Activated B cell treated with CpG ODN at 0.5 μM for 24 hours (primary cell): Measurements from ENCODE around the gene IGF1. TPM values are rescaled to one million over a fixed set of nuclear protein-coding genes. Genes with fewer than 3 reads are reported as not detected.

Experiments used
- ATAC-seq: fragments of 200-7000 bp; cut with Tn5 transposase; one replicate; pipeline ENCODE4 v1.10.0; 2021; ENCODE audit warnings: low read depth, mild to moderate bottlenecking, moderate library complexity
- CTCF ChIA-PET: fragments of 350-600 bp; sonication (Branson Sonifier 250); formaldehyde crosslinking; loops from one replicate; lab custom pipeline; 2021; ENCODE audit warnings: antibody characterized with exemption; lab: Charles Lee
- POLR2A ChIA-PET: fragments of 350-600 bp; sonication (Branson Sonifier 250); formaldehyde crosslinking; loops from one replicate; lab custom pipeline; 2021; ENCODE audit warnings: antibody characterized with exemption; lab: Charles Lee
- DNase-seq: peaks from one replicate; pipeline ENCODE4 v3.0.0; 2022
- H3K27ac Mint-ChIP-seq: one replicate; pipeline ENCODE4 v1.8.0; 2020; ENCODE audit warnings: mixed read lengths
- H3K27me3 Mint-ChIP-seq: one replicate; pipeline ENCODE4 v1.8.0; 2021; ENCODE audit warnings: mixed read lengths
- H3K36me3 Mint-ChIP-seq: one replicate; pipeline ENCODE4 v1.8.0; 2021; ENCODE audit warnings: low read depth, mixed read lengths
- H3K4me1 Mint-ChIP-seq: one replicate; pipeline ENCODE4 v1.8.0; 2021; ENCODE audit warnings: mixed read lengths
- H3K4me3 Mint-ChIP-seq: one replicate; pipeline ENCODE4 v1.8.0; 2020; ENCODE audit warnings: mild to moderate bottlenecking, mixed read lengths
- H3K9me3 Mint-ChIP-seq: one replicate; pipeline ENCODE4 v1.8.0; 2020; ENCODE audit warnings: mixed read lengths
- intact Hi-C: fragments of 100-400 bp; cut with micrococcal nuclease; formaldehyde crosslinking; loops from one replicate; pipeline ENCODE4 v1.15.1; 2024
- total RNA-seq: library from RNA; stranded (reverse); gene quantifications from 2 replicates; pipeline ENCODE4 v1.2.3, GENCODE V29; 2022
- TF ChIP-seq, protein P1 (sequence below): fragments of 200-600 bp; IDR thresholded peaks from one replicate; pipeline ENCODE4 v1.8.0; 2022; ENCODE audit warnings: antibody characterized with exemption, mild to moderate bottlenecking

The IGF1 gene
- total RNA-seq, 1 donor from 2014 or later = not detected

DNA sequence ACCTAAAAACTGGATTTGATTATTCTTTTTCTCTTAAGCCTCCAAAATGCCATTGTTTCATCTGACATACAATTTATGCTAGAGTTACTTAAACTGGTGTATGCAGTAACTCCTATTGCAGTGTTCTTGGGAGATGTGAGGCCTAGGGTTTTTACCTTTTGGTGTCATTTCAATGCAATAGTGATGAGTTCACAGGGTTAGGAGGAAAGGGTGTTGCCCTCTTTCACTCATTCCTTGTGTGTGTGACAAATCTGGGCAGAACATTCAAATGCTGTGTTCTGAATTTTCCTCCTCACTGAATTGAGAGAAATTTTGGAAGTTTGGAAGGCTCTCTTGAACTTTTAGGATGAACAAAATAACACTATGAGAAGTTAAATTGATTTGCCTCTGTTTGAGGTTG, 69.9 kb downstream of the IGF1 start:
- ATAC-seq (no peak), DNase-seq (no peak)
- H3K4me1 Mint-ChIP-seq = no peaks in the 10 kb centered on the region
- intact Hi-C loops = no loop called here
- no peaks in the 10 kb centered on the region for H3K36me3 Mint-ChIP-seq
- no peaks in the 10 kb centered on the region for H3K9me3 Mint-ChIP-seq
- H3K27me3 Mint-ChIP-seq = peaks cover 11% of the 10 kb centered on the region
- ChIA-PET POLR2A (no interaction called here), CTCF (no interaction called here)
- H3K4me3 Mint-ChIP-seq = no peak overlapping the region
- no peak overlapping the region for H3K27ac Mint-ChIP-seq
- TF ChIP-seq, protein P1, sequence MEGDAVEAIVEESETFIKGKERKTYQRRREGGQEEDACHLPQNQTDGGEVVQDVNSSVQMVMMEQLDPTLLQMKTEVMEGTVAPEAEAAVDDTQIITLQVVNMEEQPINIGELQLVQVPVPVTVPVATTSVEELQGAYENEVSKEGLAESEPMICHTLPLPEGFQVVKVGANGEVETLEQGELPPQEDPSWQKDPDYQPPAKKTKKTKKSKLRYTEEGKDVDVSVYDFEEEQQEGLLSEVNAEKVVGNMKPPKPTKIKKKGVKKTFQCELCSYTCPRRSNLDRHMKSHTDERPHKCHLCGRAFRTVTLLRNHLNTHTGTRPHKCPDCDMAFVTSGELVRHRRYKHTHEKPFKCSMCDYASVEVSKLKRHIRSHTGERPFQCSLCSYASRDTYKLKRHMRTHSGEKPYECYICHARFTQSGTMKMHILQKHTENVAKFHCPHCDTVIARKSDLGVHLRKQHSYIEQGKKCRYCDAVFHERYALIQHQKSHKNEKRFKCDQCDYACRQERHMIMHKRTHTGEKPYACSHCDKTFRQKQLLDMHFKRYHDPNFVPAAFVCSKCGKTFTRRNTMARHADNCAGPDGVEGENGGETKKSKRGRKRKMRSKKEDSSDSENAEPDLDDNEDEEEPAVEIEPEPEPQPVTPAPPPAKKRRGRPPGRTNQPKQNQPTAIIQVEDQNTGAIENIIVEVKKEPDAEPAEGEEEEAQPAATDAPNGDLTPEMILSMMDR = no peak

DNA sequence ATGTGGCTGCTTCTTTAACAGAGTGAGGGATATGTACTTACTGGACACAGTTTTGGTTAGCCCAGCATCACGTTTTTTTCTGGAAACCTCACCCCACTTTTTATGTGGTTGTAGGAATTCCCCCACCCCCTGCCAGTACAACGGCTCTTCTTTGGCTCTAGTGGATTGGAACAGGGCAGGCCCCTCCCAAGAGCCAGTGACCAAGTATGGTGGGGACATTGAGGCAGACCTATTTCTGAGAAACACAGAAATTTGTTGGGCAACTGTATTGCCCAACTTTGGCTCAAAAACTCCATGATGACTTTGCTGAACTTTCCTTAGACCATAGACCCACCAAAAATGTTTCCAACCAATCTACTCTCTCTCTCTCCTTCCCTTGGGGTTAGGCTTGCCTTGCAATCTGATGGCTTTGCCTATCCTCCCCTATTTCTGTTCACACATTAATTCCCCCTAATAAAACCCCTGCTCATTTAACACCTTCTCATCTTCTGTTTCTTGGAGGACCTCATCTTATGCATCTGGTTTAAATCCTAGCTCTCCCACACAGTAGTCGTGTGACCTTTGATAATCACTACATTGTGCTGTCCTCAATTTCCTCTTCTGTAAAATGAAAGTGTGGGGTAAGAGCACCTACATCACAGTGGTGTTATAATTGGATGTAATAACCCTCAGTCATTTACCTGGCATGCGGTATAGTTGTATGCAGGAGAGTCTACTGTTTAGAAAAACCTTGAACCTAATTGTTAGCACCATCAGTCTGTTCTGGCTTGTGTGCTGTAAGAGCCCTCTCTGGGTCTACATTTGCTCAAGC, 71.7 kb downstream of the IGF1 start:
- H3K36me3 Mint-ChIP-seq = no peaks in the 10 kb centered on the region

DNA sequence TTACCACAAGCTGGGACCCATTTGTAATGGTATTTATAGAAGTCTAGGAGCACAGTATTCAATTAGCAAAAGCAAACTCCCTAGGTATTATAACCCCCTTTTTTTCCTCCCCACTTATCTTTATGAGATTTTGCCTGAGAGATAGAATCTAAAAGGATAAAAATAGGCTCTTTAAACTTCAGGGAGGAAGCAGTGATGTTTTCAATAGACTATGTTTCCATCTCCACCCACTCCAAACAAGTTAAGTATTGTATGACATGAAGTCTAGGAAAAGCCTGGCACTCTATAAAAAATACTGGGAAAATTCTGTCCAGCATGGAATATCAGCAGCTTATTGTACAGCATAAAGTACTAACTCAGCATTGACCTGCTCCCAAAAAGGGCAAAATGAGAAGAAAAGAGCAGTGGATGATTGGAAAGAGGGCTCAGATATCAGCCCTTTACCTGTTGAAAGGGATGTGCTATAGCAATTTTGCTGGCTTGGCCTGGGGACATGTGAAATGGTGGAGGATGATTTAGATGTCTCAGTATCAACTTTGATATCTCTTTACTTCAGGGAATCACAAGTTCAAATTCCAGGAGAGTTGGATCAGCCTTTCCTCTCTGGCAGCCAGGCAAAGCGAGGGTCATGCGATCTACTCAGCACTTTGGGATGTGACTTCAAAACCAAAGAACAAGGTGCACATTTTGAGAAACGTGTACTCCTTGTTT, 72.4 kb downstream of the IGF1 start:
- H3K4me1 Mint-ChIP-seq = no peaks in the 10 kb centered on the region

More for the DNA sequence above, 71.7 kb downstream of the IGF1 start:
- Mint-ChIP-seq H3K4me3 (no peak overlapping the region), H3K4me1 (no peaks in the 10 kb centered on the region), H3K27ac (no peak overlapping the region), H3K27me3 (peaks cover 9% of the 10 kb centered on the region), H3K9me3 (no peaks in the 10 kb centered on the region)
- intact Hi-C loops = no loop called here
- POLR2A ChIA-PET = no interaction called here
- TF ChIP-seq, protein P1 = no peak
- DNase-seq = no peak
- CTCF ChIA-PET = no interaction called here
- no peak for ATAC-seq

GRCh38 chr12:102406033-102406584, 74.3 kb downstream of the IGF1 start:
- ChIA-PET CTCF (no interaction called here), POLR2A (no interaction called here)
- intact Hi-C loops = no loop called here
- TF ChIP-seq, protein P1 = no peak
- no peak for DNase-seq
- no peak for ATAC-seq
- H3K36me3 Mint-ChIP-seq = no peaks in the 10 kb centered on the region
- no peaks in the 10 kb centered on the region for H3K9me3 Mint-ChIP-seq
- peaks cover 9% of the 10 kb centered on the region for H3K27me3 Mint-ChIP-seq
- no peaks in the 10 kb centered on the region for H3K4me1 Mint-ChIP-seq
- H3K4me3 Mint-ChIP-seq = no peak overlapping the region
- H3K27ac Mint-ChIP-seq = no peak overlapping the region

More for the DNA sequence above, 72.4 kb downstream of the IGF1 start:
- ATAC-seq = no peak
- ChIA-PET CTCF (no interaction called here), POLR2A (no interaction called here)
- Mint-ChIP-seq H3K27me3 (peaks cover 9% of the 10 kb centered on the region), H3K27ac (no peak overlapping the region), H3K9me3 (no peaks in the 10 kb centered on the region), H3K4me3 (no peak overlapping the region), H3K36me3 (no peaks in the 10 kb centered on the region)
- no peak for DNase-seq
- intact Hi-C loops = no loop called here
- TF ChIP-seq, protein P1 = no peak

DNA sequence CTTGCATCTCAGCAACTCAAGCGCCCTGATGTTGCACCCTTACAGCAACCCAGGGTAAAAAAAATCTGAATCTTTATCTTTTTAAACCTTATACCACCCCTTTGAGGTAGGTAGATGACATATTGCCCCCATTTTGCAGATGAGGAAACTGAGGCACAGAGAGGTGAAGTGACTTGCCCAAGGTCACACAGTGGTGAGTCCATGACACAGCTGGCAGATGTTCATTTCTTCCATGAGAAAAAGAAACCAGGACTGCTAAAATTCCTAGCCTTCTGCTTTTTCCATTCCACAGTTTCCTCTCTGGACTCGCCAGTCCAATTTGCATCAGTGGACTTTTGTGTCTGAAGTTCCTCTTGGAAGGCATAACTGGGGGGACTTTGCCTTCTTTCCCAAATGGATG, 79.3 kb downstream of the IGF1 start:
- TF ChIP-seq, protein P1 = no peak
- H3K9me3 Mint-ChIP-seq = no peaks in the 10 kb centered on the region
- no peaks in the 10 kb centered on the region for H3K36me3 Mint-ChIP-seq
- H3K27ac Mint-ChIP-seq = no peak overlapping the region
- H3K27me3 Mint-ChIP-seq = peaks cover 9% of the 10 kb centered on the region
- DNase-seq = no peak
- no peak overlapping the region for H3K4me3 Mint-ChIP-seq
- POLR2A ChIA-PET = no interaction called here
- CTCF ChIA-PET = no interaction called here
- ATAC-seq = no peak
- H3K4me1 Mint-ChIP-seq = no peaks in the 10 kb centered on the region
- intact Hi-C loops = no loop called here
